Stomach (tissue), 4 donors: ENCODE measurements around the gene TMEM187.

ENCODE experiments used
- EP300 ChIP-seq: sonication (generic); formaldehyde crosslinking; IDR thresholded peaks from one replicate; pipeline ENCODE4 v1.6.1; 2017; ENCODE audit warnings: antibody characterized with exemption
- POLR2A ChIP-seq, 4 donors: fragments of 450-650 bp; IDR thresholded peaks; one replicate each; pipeline ENCODE4 v1.6.1; 2016; ENCODE audit warnings: antibody characterized with exemption in 4 of 4, control low read depth in 2 of 4, mild to moderate bottlenecking in 1 of 4, moderate library complexity in 1 of 4
- POLR2AphosphoS5 ChIP-seq, 3 donors: sonication (generic); formaldehyde crosslinking; IDR thresholded peaks; one replicate each; pipeline ENCODE4 v1.6.1; 2016; ENCODE audit warnings: antibody characterized with exemption in 3 of 3
- TF ChIP-seq, protein P1 (sequence below), 7 experiments: fragments of 450-650 bp in 4 of 7; fragments of 200-600 bp in 3 of 7; sonication (generic) in 3 of 7; IDR thresholded peaks; one replicate each; pipeline ENCODE4 v1.5.1; 2016 to 2019; ENCODE audit warnings: antibody characterized with exemption in 7 of 7, control low read depth in 2 of 7, mild to moderate bottlenecking in 1 of 7

DNA sequence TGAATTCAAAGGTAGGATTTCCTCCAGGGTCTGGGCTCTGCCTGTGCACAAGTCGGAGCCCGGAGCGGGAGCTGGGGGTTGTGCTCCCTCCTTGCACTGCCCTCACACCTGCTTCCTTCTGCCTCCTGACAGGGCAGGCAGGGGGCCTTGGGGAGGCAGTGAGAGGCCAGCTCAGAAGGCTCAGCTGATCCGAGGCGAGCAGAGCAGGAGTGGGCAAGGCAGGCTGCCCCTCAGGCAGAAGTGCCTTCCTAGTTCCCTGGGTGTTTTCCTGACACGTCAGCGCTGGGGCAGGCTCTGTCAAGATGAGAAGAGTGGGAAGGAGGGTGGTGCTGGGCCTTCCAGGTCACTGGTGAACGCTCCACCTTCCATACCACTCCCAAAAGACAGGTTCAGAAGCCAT, 52.7 kb downstream of the TMEM187 start:
- TF ChIP-seq, protein P1, sequence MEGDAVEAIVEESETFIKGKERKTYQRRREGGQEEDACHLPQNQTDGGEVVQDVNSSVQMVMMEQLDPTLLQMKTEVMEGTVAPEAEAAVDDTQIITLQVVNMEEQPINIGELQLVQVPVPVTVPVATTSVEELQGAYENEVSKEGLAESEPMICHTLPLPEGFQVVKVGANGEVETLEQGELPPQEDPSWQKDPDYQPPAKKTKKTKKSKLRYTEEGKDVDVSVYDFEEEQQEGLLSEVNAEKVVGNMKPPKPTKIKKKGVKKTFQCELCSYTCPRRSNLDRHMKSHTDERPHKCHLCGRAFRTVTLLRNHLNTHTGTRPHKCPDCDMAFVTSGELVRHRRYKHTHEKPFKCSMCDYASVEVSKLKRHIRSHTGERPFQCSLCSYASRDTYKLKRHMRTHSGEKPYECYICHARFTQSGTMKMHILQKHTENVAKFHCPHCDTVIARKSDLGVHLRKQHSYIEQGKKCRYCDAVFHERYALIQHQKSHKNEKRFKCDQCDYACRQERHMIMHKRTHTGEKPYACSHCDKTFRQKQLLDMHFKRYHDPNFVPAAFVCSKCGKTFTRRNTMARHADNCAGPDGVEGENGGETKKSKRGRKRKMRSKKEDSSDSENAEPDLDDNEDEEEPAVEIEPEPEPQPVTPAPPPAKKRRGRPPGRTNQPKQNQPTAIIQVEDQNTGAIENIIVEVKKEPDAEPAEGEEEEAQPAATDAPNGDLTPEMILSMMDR (IDR thresholded peaks at IDR 0.05) = no peak
- TF ChIP-seq POLR2A (IDR thresholded peaks at IDR 0.05) (no peak), POLR2AphosphoS5 (IDR thresholded peaks at IDR 0.05) (no peak), EP300 (no peak)
